DOHH2 (cell line): ENCODE measurements around the gene WFDC1.

Experiments used
- EZH2phosphoT487 ChIP-seq: fragments of 200-600 bp; sonication (generic); IDR thresholded peaks from 2 replicates; pipeline ENCODE4 v1.6.1; 2017; ENCODE audit warnings: borderline replicate concordance, mild to moderate bottlenecking, antibody characterized with exemption, low read length, moderate library complexity, mixed read lengths
- TF ChIP-seq, protein P1 (sequence below): fragments of 200-600 bp; sonication (generic); IDR thresholded peaks from one replicate; pipeline ENCODE4 v1.5.1; 2014; ENCODE audit warnings: antibody characterized with exemption, mild to moderate bottlenecking, low read depth, low read length; ENCODE audit not compliant: poor library complexity, severe bottlenecking

DNA sequence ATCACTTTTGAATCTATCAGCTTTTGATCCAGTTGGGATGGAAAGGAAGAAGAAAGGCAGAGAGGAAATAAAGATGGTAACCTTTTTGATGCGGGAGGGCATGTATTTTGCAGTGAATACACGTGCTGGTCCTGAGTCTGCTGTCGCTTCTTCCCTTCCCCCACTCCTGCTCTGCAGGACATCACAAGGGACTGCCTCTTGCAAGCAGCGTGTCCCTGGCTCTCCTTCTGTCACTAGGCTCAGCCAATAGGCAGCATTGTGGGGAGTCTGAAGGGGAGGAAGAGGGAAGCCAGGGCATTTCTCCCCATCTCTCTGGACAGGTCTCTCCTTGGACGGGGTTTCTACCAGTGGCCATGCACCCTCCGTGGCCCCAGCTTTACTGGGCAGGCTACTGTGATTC is 15.7 kb upstream of the WFDC1 start:
- TF ChIP-seq, protein P1, sequence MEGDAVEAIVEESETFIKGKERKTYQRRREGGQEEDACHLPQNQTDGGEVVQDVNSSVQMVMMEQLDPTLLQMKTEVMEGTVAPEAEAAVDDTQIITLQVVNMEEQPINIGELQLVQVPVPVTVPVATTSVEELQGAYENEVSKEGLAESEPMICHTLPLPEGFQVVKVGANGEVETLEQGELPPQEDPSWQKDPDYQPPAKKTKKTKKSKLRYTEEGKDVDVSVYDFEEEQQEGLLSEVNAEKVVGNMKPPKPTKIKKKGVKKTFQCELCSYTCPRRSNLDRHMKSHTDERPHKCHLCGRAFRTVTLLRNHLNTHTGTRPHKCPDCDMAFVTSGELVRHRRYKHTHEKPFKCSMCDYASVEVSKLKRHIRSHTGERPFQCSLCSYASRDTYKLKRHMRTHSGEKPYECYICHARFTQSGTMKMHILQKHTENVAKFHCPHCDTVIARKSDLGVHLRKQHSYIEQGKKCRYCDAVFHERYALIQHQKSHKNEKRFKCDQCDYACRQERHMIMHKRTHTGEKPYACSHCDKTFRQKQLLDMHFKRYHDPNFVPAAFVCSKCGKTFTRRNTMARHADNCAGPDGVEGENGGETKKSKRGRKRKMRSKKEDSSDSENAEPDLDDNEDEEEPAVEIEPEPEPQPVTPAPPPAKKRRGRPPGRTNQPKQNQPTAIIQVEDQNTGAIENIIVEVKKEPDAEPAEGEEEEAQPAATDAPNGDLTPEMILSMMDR, result no peak
- TF ChIP-seq EZH2phosphoT487, result no peak
